IPS-NIHi7 (cell line): ENCODE results near the gene TNFRSF21.
A peak's percentile ranks its signal among the peaks of the same experiment; 100 is the strongest.
"Not testable (repeated sequence)": the region's sequence is repeated elsewhere in the genome, so short reads cannot be mapped to it uniquely, and the experiment has no call there.

Experiments
- DNase-seq: peaks from one replicate; pipeline ENCODE4 v3.0.0; 2012; ENCODE audit warnings: mixed read lengths; ENCODE audit errors: extremely low spot score

The TNFRSF21 gene

GRCh38 chr6:47223251-47223650 lies 86.5 kb downstream of the TNFRSF21 start:
- DNase-seq: not testable (repeated sequence)

DNA sequence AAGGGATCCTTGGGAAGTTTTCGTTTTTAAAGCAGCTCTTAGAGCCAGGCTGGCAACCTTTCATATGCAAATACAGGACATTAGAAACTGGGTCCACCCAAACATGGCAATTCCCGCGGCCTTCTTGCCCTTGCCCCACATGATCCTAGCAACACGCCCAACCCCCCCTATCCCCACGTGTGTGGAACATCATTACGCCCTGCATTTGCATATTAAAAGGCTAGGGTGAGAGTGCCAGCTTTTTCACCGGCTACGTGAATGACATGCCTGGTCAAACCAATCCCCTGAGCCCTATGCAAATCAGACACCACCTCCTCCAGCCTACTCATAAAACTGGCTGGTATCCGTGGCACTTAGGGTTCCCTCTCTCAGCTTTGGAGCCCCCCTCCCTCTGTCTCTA lies 88.1 kb downstream of the TNFRSF21 start:
- DNase-seq: peak; percentile 29

DNA sequence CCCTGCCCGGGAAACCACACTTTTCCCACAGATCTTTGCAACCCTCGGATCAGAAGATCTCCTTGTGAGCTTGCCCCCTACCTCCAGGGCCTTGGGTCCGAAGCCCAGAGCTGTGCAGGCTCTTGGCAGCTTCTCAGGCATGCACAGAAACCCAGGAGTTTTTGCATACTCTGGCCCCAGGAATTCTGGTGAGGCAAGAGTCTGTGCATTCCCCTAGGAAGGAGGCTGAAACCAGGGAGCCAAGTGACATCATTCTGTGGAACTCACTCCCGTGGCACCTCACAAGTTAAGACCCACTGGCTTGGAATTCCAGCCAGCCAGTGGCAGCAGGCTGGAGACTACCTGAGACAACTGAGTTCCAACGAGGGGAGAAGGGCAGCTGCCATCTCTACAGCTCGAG lies 100.1 kb downstream of the TNFRSF21 start:
- no peak for DNase-seq

DNA sequence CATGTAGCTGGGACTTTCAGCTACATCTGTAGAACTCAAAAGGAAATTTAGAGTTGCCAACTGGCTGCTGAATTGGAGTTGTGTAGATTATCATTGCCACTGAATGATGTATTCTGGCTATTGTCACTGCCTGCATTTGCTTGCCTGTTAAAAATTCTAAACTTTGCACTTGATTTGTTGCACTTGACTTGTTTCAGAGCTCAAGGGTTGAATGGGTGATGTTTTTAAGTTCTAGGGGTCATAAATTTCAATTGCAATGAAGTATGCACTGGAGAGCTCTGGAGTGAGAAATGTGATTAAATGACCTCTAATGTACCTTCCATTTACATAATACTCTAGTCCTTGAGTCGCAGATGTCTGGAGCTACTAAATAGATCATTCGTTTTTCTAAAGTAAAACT lies 102.4 kb downstream of the TNFRSF21 start:
- no peak for DNase-seq

GRCh38 chr6:47206626-47207025 lies 103.1 kb downstream of the TNFRSF21 start:
- DNase-seq: no peak

- DNase-seq: no peak
Observed at GRCh38 chr6:47203938-47204611, 105.6 kb downstream of the TNFRSF21 start.

- DNase-seq: no peak
Observed at GRCh38 chr6:47203266-47203937, 106.3 kb downstream of the TNFRSF21 start.

DNA sequence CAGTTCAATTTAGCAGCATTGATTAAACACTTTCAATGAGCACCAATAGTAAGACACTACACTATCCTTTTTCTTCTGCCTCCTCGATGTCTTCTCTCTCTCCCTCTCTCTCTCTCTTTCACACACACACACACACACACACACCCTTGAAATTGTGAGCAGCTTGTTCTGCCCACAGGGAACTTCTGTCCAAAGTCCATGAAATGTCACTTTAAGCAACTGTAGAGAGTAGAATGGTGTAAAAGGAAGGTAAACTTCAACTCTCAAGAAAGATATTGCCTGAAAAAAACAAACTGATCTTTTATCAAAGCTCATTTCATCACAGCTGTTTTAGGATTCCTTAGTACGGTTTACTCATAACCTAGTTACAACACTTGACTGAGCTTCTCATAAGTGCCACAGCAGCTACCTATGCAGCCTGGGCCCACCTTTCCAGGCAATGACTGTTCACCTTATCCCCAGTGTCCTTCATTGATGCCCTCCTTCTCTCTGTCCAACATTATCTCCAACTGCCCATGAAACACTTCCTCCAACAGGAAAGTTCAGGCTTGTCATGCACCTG lies 107.0 kb downstream of the TNFRSF21 start:
- no peak for DNase-seq

DNA sequence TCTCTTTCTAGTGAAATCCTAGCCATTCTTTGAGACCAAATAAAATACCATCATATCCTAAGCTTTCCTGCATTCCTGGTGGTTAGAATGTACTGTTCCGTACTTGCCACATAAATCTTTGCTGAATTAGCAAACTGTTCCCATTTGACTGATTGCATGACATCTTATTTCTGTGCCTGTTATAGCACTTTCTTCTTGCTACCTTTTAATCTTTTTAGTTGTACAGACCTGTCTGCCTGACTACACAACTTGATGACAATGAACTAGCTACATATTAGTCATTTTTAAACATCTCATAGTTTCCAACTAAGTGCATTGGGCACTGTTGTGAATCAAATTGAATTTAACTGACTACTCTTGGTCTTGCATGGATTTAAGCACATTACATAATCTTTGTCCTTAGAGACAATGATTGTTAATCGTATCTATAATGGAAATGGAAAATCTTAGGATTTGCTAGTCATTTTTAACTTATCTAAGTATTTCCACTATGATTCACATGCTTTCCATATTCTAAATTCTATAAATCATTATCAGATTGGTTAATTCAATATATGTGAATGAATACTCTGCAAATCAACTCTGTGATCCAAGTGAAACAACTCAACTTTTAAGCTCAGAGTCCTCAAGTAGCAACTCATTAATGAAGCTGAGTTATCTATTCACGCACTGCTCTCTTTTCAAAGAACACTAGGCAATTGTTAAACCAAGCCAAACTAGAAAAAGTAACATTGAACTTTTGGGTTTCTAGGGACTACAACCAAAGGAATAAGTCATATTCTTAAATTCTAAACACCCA lies 109.0 kb downstream of the TNFRSF21 start:
- DNase-seq: no peak

DNA sequence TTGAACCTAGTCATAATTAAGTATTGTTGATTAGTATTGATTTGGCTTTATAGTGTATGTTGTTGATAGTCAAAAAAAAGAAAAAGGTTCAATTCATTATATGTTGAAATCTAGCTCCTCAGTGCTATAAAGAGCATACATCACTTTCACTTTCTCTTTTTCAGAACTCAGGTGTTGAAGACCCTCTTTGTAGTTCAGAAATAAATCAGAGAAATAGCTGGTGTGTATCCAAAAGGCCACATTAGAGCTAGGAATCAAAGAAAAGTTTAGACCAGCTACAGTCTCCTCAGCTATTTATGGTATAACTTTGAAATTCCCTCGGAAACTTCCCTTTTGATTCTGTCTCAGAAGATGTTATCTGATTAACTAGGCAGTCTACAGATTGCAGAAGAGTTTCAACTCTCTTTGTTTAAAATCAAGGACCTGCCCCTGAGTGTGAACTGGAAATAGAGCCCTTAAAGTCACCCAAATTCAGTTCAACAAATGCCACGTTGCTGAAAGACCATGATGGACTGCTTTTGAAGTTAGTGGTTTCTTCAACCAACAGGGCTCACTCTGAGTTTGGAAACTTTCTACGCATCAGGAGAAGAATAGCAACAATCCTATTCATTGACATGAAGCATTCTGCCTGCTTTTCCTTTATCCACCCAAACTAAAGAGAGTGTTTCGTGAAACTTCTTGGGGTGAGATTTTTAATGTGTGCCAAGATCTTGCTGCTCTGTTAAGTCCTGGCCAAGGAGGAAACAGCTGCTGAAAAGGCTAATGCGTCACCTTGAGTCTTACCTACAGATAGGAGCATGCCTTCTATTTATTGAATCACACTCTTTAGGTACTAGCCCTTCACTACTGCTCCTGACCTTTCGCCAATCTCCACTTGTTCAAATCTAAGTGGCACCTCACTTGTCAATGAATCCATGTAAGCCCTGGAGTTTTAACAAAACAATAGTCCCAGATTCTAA lies 111.7 kb downstream of the TNFRSF21 start:
- DNase-seq: no peak

GRCh38 chr6:47196113-47196512 lies 113.6 kb downstream of the TNFRSF21 start:
- no peak for DNase-seq

DNA sequence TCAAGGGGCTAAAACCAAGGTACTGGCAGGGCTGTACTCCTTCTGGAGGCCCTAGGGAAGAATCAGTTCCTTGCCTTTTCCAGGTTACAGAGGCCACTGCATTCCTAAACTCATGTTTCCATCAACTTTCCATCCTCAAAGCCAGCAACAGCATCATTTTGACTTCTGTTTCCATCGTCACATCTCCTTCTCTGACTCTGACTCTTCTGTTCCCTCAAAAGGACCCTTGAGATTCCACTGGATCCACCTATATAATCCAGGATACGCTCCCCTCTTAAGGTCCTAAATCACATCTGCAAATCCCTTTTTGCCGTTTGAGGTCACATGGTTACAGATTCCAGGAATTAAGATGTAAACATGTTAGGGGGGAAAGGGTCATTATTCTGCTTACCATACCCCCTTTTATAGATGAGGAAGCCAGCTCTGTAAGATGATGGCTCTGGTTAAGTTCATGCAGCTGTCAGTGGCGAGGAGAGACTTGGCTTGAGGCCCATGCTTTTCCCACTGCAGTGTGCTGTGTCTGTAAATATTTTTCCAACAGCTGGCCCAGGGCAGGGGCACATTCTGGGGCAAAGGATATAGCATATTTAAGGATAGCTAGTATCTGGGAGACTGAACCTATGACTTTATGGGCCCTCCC lies 114.6 kb downstream of the TNFRSF21 start:
- no peak for DNase-seq

DNA sequence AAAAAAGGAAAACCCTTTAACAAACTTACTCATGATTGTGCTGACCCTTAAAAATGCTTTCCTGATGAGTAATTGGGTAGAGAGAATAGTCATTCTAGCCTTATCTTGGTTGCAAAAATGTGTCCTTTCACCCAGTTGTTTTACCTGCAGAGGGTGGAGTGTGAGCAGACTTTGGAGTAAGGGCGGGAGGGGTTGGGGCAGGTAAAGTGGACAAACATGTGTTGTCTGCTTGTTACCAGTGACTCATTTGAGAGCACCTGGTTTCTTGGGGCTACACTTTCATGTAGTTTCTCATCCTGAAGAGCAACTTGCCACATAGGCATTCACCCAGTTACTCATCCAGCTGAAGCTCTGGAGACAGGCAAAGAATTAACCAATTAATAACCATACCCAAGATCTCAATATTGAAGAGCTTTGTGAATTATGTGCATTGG lies 121.1 kb downstream of the TNFRSF21 start:
- DNase-seq: peak; percentile 39

GRCh38 chr6:47187893-47188587 lies 121.7 kb downstream of the TNFRSF21 start:
- DNase-seq: no peak

DNA sequence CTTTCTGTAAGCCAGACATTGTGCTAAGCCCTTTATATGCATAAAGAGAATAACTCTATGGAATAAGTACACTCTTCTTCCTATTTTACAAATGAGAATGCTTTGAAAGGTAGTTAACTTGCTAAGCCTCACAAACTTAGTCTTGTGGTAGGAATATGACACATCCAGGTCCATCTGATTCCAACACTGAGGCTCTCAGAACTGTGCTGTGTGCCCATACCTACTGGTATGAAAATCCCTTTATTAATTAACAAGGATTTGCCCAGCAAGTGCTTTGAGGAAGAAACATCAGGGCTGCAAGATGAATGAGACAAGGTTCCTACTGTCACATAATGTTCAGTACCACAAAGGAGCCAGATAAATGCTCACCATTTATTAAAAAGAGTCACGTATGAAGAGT lies 122.6 kb downstream of the TNFRSF21 start:
- no peak for DNase-seq

DNA sequence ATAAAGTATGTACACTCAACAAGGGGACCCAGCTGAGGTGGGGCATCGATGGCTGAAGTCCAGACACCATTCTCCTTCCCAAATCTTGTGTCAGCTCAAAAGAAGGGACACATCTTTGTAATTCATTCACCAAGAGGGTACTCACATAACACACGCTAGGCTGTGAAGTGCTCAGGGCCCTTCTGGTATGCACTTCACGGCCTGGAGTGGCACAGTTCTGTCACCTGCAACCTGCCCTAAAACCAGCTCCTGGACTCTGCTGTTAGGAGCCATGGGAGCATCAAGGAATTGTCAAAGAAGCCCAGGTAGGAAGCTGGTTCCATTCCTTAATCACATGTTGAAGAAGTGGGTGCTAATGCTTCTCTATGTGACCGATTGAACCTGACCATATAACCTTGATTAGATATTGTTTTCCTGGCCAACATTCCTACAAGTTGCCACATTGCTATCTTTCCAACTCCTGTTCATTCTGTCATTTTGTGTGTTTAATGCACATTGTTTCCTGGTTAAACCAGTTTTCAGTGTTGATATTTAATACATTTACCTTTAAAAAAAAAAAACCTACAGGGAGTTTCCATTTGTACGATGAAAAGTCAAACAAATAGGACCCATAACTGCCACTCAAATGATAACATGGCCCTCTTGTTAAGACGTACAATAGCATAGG lies 127.3 kb downstream of the TNFRSF21 start:
- DNase-seq: no peak

- DNase-seq: no peak
Observed at GRCh38 chr6:47181681-47182080, 128.0 kb downstream of the TNFRSF21 start.
